Raji (cell line): Measurements from ENCODE around the gene RHEBL1.

Source experiments
- POLR2A ChIP-seq: IDR thresholded peaks from 2 replicates; pipeline ENCODE4 v1.6.1; 2011; ENCODE audit warnings: low read depth, low read length, control low read depth; ENCODE audit not compliant: insufficient read depth

Gene RHEBL1

GRCh38 chr12:49036029-49036428 is 33.8 kb downstream of the RHEBL1 start:
- TF ChIP-seq POLR2A, result no peak

- no peak for TF ChIP-seq POLR2A
Measured at GRCh38 chr12:49034286-49034622, 35.5 kb downstream of the RHEBL1 start.

GRCh38 chr12:49033611-49034285 is 36.0 kb downstream of the RHEBL1 start:
- TF ChIP-seq POLR2A, result no peak

DNA sequence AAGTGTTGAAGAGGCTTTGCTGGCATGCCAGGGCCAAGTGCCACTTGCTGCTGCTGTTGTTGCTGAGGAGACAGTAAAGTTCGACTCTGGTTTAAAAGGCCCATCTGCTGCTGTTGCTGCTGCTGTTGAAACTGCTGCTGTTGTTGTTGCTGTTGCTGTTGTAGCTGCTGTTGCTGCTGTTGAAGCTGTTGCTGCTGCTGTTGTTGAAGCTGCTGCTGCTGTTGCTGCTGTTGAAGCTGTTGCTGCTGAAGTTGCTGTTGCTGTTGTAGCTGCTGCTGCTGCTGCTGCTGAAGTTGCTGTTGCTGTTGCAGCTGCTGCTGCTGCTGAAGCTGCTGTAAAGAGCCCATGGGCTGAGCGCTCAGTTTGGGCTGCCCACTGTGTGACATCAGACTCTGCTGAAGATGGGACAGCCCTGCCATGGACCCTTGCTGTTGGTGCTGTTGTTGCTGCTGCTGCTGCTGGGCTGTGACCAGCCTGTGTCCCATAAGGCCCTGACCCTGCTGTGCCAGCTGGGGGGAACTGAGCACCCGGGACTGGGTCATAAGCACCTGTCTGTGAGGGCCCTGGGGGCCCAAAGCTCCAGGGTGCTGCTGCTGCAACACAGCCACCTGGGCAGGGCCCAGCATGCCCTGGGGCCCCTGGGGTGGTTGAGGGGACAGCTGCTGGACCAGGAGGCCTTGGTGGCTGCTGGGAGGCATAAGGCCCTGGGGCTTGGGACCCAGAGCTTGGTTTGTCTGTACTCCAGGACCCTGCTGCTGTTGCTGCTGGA is 36.9 kb downstream of the RHEBL1 start:
- no peak for TF ChIP-seq POLR2A

GRCh38 chr12:49032276-49032675 is 37.5 kb downstream of the RHEBL1 start:
- TF ChIP-seq POLR2A, result no peak

- TF ChIP-seq POLR2A, result no peak
Measured at GRCh38 chr12:49031573-49032161, 38.1 kb downstream of the RHEBL1 start.

- no peak for TF ChIP-seq POLR2A
Measured at GRCh38 chr12:49030714-49031572, 38.8 kb downstream of the RHEBL1 start.

DNA sequence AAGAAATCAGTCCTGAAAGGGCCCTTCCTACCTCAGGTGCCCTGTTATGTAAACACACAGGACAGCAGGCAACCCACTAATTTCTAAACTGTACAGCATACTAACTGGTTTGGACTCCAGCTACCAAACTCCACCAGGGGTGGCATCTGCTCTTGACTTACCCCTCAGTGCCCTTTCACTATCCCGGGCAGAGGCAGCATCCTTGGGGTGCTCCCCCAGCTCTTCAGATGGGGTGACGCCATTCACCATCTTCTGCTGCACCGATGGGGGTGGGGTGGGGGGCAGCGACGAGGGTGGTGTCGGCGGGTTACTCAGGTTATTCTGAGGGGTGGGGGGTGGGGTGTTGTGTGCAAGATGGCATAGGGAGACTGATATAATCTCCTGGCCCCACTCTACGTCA is 39.7 kb downstream of the RHEBL1 start:
- no peak for TF ChIP-seq POLR2A

DNA sequence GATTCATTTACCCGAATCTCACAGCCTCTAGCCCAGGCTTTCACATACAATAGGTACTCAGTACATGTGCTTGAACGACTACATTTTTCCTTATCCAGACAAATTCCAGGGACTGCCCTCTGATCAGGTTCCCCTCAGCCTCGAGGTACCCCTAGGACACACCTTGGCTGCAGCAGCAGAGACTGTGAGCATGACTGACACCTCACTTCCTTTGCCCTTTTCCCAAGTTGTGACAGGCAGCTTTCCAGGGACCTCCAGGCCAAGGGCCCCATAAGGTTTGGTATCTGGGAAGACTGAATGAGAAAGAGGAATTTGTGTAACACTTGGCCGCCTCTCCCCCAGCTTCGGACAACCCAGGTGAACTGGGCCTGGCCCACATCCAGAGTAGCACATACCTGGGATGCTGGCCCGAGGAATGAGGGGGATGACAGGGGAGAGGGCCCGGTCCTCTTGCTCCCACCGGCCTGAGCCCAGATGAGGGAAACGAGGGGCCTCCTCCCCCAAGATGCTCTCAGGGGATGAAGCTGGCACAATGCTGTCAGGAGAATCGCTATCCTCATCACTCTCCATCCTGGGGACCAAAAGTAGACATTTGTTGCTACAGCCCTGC is 41.0 kb downstream of the RHEBL1 start:
- TF ChIP-seq POLR2A, result no peak

DNA sequence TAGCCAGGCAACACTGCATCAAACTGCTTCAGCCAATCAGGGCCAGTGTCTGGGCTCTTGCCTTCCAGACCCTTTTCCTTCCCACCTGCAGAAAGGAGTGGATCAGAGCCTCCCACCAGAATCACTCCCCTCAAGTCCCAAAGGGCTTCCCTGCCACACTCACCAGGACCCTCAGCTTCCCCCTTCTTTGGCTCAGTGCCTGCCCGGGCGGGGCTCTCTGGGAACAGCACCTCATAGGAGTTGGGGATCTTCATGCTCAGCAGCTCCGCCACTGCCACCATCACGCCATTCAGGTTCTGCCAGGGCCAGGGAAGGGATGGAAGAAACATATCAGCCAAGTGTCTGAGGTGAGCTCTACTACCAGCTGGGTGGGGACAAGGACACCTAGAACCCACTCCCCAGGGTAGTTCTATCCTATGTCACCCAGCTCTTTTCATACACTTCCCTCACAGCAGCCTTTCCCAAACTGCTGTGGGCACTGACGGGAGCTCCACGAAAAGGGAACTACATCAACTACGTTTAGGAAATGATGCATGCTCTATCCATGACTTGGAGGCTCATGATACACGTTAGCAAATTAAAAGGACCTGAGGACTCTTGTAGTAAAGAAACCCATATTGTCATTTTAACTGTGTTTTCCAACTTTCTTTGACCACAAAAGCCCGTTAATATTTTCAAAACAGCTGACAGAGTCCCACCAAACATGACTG is 41.8 kb downstream of the RHEBL1 start:
- TF ChIP-seq POLR2A, result no peak

DNA sequence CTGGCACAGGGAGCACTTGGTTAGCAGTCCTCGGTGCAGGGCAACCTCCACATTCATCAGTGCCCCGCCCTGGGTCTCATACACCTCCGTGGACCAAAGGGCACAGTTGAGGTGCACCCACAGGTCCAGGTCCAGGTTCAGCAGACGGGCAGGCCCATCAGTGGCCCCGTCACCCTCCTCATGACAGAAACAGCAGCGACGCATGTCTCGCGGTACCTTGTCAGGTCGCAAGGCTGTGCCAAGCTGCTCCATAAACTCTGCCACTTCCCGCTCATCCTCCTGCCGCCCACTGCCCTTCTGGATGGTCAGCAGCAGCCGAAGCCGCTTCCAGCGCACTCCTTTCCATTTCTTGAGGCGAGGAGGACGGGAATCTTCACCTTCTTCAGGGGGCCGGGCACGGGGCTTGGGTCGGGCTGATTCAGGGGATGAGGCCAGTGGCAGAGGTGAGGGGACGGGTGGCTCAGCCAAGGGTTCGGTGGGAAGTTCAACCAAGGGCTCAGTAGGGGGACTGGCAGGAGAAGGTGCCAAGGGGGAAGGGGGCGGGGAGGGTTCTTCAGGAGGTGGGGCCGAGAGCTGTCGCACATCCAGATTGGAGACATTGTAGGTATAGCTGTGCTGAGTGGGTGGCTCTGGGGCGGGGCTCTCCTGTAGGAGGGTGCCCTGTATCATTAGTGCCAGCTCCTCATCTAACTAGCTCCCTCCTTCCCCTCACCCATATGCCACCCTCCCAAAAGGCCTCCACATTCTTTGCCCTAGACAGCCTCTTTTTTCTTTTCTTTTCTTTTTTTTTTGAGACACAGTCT is 42.9 kb downstream of the RHEBL1 start:
- TF ChIP-seq POLR2A, result no peak

DNA sequence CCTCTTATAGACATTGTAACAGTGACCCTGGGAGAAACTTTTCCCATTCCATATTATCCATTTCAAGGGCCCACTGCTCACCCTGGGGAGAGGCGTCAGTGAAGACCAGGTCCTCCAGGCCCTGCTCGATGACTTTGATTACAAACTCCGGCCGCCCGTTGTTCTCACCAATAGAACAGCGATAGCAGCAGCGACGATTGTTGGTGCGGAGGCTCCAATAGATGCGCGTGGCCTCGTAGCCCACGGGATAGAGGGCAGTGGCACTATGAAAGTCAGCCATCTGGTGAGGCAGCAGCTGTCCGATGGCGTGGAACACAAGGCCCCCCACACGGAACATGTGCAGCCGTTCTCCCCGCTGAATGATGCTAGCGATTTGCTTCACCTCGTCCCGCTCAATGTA is 43.7 kb downstream of the RHEBL1 start:
- TF ChIP-seq POLR2A, result no peak

DNA sequence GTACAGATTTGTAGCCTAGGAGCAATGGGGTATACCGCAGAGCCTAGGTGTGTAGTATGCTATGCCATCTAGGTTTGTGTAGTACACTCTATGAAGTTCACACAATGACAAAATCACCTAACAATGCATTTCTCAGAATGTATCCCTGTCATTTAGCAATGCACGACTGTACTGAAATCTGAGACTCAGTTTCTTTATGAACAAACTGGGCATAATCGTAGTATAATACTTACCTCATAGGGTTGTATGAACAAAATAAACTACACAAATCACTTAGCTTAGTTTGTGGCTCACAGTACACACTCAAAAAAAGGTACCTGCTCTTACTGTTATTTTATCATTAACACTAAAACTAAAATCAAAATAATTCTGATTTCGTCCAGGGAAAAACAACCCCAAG is 44.3 kb downstream of the RHEBL1 start:
- no peak for TF ChIP-seq POLR2A

DNA sequence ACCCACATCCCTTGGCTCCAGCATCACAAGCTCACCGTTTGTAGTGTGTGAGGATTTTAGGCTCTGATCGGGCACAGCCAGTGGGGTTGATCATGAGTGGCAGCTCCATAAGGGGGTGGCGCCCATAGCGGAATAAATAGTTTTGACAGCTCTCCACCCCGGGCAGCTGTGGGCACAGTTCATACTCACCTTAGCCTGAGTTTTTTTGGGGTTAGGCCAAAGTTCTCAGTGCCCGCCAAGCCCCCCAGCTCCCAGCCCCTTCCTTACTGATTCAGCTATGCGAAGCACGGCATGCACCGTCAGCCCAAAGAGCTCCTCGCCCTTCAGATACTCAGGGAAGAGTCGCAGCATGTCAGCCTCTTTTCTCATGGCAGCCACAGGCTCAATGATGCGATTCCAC is 45.2 kb downstream of the RHEBL1 start:
- no peak for TF ChIP-seq POLR2A
